ENCODE results near the gene NEGR1.

- no peak for TF ChIP-seq CTCF (IDR thresholded peaks at IDR 0.05 in 4 of 5, conservative IDR thresholded peaks at IDR 0.05 in 1 of 5)
- TF ChIP-seq POLR2A (IDR thresholded peaks at IDR 0.05): no peak
Measured at GRCh38 chr1:72218141-72218739, 64.1 kb downstream of the NEGR1 start.
